HG03108 (cell line): Measurements from ENCODE around the gene RHBDL1.

Source experiments
- ATAC-seq: cut with Tn5 transposase; IDR thresholded peaks from one replicate; pipeline ENCODE4 v1.9.1; 2021; ENCODE audit warnings: moderate library complexity; ENCODE audit not compliant: unreplicated experiment

RHBDL1 gene

DNA sequence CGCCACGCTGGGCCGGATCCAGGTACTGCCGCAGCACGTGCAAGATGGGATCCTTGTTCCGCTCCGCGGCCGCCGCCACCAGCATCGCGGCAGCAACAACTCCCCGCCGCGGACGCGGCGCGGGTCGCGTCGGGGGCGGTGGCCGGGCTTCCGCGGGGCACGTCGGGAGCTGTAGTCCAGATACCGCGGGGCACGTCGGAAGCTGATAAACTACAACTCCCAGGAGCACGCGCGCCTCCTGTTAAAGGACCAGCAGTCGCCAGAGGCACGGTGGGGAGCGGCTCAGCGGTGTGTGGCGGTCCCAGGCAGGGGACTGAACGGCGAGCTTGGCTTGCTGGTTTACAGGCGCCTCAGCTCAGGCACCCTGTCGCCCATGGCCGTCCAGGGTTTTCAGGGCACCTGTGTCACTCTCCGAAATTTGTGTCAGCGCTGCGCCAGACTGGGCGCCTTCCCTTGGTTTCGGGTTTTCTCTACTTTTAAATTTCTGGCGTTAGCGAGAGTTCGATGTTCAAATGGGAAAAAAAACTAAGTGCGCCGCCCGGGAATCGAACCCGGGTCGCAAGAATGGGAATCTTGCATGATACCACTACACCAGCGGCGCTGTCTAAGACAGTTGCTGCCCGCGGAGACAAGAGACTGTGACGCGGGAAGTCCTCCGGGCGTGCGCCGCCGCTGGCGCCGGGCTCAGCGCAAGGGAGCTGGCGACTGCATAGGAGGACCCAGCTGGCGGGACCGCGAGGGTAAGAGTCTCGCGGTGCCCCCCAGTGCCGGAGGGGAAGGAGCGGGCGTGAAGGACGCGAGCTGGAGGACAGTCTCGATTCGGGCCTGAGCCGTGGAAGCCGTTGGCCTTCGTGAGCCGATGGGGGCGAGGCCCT lies 39.0 kb upstream of the RHBDL1 start, which contains the start of gene METTL26:
TSS of gene METTL26 (minus strand) at position 100 of the 875 bp plus-strand sequence. CDS start at position 85, 15 bp downstream.
- ATAC-seq, result peak; percentile 71

DNA sequence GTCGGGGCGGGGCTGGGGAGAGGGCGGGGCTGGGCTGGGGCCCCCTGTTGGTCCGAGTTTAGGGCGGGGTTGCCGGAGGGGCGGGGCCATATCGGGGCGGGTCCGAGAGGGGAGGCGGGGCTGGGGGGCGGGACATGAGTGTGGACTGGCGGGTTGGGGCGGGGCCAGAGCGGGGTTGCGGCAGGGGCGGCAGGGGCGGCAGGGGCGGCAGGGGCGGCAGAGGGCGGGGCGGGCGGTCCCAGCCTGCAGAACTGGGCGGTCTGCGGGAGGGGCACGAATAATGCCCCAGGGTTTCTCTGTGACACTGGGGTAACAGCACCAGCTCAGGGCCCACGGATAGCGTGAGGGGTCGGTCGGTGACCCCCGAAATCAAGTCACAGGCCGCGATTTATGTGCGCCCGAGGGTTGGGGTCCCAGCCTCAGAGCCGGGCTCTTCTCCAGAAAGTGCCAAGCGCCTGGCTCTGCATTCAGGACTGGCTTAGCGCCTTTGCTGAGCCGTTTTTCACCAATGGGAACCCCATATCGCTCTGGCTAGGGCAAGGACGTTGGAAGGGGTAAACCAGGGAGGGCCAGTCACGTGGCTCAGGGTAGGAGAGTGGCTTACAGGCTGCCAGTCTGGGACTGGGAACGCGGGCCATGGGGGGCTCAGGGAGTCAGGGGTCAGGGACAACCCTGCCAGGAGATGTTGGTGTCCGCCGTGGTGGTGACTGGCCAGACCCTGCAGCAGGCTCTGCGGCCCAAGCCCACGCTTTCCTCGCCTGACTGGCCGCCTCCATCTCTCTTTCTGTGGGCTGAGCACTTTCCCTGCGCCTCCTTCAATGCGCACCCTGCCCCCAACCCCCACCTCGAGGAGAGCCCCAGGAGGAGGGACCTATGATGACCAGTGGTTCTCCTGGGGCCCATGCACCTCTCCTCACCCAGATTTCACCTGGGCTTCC lies 38.1 kb upstream of the RHBDL1 start:
- ATAC-seq, result no peak

DNA sequence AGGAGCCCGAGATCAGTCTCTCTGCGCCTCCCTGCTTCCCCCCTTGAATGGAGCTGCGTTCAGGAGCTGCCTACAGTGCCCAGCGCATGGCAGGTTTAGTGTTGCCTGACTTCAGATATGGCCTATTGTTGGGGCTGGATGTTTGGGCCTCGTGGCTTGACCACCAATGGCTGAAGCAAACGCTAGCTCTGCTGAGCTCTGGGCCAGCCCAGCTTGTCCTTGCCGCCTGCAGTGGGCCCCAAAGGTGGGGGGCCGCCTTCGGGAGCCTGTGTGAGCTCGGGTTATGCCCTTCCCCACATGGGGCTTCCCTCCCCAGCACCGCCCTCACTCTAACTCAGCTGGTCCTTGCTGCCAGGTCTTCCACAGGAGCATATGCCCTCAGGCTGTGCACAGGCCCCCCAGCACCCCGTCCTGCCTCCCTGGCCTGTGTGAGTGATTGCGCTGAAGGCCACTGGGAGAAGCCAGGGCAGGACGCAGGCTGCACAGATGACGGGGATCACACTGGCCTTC lies 37.4 kb upstream of the RHBDL1 start:
- no peak for ATAC-seq

DNA sequence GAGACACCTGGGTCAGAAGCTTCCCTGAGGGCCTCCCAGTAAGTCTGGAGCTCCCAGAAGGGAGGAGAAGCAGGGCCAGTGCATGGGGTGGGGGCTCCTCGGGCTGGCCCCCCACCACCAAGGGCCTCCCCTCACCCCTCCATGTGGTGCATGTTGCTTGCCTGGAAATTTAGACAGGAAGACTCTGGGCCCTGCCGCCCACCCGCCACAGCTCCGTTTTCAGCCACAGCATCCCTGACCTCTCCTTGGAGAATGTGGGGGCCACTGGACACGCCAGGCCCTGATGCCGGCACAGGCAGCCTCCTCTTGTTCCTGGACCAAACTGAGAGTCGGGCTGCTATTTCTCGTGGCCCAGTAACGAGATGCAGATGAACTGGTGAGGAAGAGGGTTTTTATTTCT lies 36.6 kb upstream of the RHBDL1 start:
- ATAC-seq, result no peak

DNA sequence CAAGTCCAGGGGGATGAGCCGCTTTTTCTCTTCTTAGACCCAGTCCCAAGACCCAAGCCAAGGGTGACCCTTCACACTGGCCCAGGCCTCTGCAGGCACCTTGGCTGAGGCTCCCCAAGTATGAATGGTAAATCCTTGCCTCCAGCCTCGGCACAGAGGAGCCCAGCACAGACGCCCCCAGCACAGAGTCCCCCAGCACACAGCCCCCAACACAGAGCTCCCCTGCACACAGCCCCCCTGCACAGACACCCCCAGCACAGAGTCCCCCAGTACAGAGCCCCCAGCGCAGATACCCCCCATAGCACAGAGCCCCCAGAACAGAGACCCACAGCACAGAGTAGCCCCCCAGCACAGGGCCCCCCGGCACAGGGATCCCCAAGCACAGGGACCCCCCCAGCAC lies 34.9 kb upstream of the RHBDL1 start:
- ATAC-seq, result no peak

DNA sequence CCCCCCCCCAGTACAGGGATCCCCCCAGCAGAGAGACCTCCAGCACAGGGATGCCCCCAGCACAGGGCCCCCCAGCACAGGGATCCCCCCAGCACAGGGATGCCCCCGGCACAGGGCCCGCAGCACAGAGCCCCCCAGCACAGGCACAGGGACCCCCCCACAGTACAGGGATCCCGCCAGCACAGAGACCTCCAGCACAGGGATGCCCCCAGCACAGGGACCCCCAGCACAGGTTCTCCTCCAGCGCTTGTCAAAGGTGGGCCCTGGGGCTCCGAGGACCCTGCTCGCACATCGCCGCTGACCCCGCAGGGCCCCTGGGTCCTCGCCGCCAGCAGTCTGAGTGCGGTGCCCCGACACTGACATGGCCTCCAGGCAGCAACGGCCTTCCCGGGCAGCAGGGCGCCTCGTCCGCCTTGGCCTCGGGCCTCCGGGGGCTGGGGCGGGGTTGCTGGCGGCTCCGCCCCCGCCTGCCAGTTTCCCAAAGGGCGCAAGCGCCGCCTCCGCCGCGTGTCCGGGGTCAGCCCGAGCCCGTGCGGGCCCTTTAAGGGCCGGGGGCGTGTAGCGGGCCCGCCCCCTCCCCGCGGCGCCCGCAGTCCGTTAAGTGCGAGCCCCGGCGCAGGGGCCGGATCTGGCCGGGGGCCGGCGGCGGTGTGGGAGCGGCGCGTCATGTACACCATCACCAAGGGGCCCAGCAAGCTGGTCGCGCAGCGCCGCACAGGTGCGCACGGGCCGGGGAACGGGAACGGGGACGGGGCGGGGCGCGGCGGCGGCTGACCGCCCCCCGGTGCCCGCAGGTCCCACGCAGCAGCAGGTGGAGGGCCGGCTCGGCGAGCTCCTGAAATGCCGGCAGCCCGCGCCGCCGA lies 33.9 kb upstream of the RHBDL1 start, which contains the start of gene MCRIP2:
TSS of gene MCRIP2 (plus strand) at position 503 of the 863 bp plus-strand sequence. CDS start at position 667, 164 bp downstream.
- ATAC-seq, result peak; percentile 55

DNA sequence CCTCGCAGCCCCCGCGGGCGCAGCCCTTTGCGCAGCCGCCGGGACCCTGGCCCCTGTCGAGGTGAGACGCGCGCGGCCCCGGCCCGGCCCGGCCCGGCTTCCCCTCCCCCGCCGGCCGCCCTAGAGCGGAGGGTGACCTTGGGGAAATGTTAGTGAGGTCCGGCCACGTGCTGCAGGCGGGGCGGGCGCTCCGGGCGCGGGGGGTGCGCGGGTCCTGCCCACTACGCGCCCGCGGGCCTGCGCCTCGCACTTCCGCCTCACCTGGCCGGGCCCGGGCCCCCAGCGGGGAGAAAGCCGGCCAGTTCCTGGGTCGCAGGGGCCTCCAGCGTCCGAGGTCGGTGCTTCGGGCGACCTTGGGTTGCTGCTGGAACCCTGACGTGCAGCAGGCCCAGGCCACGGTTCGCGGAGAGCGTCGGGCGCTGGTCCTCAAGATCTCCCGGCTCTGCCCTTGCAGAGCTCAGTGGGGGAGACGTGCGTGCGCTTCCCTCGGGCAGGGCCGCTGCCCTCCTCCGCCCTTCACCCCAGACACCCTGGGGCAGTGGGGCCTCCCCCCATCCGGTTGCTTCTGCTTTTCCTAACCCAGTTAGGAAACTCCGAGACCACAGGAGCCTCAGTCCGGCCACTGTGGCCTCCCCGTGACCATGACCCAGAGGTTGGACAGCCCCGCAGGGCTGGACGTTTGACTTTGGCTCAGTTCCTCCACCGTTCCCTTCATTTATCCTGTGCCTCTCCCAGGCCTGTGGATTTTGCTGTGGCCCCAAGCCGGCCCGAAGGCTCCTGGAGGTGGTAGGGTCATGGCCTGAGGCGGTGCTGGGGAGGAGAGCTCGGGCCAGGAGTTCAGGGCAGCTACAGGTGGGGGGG lies 33.1 kb upstream of the RHBDL1 start:
- ATAC-seq, result peak; percentile 34

DNA sequence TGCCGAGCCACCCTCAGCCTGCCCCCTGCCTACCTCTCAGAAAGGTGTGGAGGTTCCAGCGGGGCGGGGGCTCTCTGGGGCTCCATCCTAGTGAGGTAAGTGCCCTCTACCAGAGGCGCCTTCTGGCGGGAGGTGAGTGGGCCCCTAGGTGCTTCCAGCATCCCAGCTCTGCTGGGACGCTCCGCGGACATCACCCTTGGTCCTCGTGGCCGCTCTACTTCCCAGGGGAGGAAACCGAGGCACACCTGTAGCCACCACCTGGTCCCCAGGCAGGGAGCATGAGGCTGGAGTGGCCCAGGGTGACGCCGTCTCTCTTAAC lies 32.5 kb upstream of the RHBDL1 start:
- no peak for ATAC-seq

DNA sequence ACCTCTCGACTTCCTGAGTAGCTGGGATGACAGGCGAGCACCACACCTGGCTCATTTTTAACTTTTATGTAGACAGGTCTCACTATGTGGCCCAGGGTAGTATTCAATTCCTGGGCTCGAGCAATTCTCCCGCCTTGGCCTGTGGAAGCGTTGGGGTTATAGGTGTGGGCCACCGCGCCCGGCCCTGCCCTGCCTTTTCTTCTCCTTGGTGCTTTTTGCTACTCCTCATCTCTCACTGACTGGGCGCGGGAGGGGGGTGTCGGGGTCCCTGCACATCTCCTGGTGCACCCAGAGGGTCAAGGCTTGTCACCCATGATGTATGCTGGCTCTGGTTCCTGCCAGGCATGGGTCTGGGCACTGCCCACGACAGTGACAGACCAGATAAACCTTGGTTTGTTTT lies 30.9 kb upstream of the RHBDL1 start:
- no peak for ATAC-seq

DNA sequence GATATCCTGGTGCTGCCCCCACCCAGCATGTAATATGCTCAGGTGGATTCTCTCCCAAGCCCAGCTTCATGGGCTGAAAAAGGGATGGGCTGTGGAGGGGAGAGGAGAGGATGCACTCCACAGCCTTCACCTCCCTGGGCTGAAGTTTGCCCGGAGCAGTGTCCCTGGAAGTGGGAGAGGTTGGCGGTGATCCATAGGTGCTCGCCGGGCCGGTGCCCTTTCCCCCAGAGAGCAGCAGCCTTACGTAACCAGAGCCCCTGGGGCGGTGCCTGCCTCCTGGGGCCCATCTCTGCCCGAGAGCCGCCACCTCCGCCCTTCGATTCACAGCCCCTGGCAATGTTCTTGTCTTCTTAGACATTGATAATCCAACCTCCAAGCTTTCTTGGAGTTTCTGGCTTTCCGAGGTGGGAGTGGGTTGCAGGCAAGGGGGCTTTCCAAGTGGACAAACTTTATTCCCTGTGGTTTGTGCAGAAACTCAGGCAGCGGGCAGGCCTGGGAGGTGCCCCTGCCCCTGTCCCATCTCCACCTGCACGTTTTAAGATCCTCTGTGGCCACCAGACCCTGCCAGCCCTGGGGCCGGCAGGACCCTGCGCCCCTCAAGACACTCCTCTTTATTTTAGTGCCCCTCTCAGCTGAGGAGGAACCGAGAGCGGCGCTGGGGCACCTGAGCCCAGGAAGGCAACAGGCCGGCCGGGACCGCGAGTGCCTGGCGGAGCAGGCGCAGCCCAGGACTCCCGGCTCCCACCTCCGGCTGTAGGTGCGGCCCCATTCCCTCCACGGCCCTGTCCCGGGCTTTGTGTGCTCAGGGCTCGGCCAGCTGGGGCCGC lies 29.4 kb upstream of the RHBDL1 start:
- ATAC-seq, result no peak

DNA sequence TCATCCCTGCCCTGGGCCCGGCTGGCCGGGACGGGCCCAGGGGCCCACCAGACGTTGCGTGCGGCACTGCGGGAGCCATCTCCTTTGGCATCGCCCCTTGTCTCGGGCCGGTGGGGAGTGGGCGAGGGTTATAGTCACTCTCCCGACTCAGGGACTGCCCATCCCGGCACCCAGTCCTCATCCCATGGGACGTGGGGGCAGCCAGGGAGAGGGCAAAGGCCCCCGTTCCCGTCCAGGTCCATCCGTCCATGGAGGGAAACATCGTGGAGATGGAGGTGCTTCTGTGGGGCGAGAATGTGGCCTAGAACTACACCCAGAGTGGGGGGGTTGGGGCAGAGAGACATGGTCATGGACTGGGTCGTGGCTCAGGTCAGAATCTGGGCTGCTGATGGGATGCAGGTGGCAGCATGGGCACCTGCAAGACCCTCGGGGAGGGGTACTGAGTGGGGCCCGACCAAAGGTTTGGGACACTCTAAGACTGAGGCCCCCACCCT lies 28.7 kb upstream of the RHBDL1 start:
- no peak for ATAC-seq

DNA sequence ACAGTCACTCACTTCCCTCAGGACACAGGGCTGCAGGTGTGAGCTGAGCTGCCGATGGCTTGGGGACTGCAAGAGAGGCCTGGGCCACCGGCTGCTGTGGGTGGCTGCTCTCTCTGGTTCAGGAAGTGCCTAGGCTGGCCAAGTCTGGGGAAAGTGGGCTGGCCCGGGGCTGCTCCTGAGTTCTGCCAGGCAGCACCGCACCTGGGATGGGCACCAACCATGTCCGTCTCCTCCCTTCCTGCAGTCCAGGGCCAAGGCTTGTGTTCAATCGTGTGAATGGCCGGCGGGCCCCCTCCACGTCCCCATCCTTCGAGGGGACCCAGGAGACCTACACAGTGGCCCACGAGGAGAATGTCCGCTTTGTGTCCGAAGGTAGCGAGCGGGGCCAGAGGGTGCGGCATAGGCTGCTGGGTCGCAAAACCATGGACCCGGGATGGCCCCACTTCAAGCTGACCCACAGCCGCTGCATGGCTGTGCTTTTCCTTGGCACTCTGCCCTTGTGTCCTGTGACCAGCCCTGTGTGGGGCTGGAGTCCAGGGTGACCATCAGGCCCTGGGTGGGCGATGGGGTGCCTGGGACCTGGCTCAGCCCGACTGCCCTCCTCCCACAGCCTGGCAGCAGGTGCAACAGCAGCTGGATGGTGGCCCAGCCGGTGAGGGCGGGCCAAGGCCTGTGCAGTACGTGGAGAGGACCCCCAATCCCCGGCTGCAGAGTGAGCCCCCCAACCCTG lies 28.1 kb upstream of the RHBDL1 start:
- ATAC-seq, result no peak

DNA sequence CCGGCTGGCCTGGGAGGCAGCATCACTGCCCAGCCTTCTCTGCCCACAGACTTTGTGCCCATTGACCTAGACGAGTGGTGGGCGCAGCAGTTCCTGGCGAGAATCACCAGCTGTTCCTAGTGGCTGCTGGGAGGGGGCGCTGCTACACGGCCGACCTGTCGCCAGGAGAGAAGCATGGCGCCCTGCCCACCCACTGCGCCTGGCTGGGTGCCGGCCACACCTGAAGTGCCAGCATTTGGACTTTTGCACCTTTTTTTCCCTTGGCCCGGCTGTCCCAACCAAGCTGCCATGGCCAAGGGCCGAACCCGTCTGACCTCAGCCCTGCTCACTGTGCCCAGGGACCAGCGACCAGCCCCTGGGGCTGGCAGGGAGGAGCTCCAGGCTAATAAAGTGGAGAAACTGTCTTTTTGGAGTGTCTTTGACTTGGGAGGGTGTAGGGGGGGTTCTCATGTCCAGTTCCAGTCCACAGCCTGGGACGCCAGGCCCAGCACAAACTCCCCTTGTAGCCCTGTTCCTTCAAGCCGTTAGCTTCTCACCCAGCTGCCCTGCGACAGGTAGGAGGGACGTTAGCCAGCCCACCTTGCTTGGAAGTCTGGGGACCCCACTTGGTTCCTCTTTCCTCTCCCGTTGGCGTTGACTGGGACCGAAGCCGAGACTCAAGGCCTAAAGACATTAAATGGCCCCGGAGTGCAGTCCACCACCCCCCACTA lies 27.2 kb upstream of the RHBDL1 start:
- no peak for ATAC-seq

DNA sequence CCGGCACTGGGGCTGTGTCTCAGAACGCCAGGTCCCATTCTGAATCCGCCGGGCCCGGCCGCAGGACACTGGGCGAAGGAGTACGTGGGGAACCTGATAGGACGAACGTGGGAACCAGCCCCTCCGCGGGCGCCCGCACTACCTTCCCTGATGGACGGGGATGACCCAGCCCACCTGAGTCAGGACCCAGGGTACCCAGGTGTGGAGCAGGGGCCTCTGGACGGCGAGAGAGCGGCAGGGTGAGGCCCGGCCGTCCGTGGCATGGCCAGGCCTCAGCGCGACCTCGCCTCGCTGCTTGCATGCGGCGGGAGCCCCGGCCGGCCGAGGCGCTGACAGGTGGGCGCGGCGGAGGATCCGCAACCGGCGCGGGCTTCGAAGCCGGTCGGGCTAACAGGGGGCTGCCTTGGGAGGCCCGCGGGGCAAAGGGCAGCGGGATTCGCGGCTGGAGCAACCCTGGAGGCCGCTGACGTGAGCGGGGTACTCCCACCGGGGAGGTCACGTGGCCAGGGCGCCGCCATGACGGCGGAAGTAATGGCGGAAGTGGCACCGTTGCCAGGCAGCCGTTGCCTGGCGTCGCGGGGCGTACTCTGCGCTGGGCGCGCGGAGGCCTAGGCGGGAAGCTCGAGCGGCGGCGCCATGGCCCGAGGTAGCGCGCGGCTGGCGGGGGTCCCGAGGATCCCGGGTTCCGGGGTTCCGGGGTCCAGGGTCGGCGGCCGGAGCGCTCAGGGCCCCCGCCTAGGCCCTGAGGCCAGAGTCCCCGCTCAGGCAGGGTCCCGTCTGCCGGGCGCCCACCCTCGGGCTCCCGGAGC lies 26.5 kb upstream of the RHBDL1 start, which contains the start of gene WDR90:
TSS of gene WDR90 (plus strand) at position 585 of the 809 bp plus-strand sequence. CDS start at position 637, 52 bp downstream.
- peak; percentile 71 for ATAC-seq

DNA sequence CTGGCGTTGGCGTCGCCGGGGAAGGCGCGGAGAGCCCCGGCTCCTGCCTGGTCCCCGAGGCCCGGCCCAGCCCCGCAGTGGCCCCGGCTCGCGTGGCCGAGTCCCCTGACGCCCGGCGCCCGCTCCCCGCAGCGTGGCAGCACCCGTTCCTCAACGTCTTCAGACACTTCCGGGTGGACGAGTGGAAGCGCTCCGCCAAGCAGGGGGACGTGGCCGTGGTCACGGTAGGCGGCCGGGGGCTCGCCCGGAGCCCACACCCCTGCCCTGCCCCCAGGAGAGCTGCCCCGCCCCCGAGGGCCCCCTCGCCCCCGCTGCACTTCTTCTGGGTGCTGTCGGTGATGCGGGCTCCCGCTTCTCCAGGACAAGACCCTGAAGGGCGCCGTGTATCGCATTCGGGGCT lies 25.8 kb upstream of the RHBDL1 start:
- ATAC-seq, result no peak

DNA sequence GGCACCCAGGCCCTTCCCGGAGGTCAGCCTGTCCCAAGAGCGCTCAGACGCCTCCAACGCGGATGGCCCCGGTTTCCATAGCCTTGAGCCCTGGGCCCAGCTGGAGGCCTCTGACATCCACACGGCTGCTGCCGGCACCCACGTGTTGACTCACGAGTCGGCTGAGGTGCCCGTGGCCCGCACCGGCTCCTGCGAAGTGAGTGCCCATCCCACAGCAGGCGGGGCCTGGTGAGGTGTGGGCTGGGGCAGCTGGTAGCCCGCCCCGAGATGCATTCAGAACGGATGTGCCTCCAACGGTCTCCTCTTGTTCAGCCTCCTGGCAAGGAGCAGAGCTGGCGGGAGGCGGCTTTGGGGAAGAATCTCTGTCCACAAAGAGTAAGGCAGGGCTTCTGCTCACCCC lies 23.6 kb upstream of the RHBDL1 start:
- ATAC-seq, result no peak
